Smooth muscle cell (in vitro differentiated cells): ENCODE measurements around the gene ZNF503. TPM values are rescaled to one million over a fixed set of nuclear protein-coding genes. Genes with fewer than 3 reads are reported as not detected.

Source experiments
- DNase-seq: peaks from one replicate; lab custom pipeline; 2025; ENCODE audit not compliant: unreplicated experiment; lab: John Stamatoyannopoulos, UW
- H2AFZ ChIP-seq: fragments of 200-600 bp; sonication (generic); 2 replicates; pipeline ENCODE4 v1.6.0; 2016; ENCODE audit warnings: antibody characterized with exemption, low read depth, mild to moderate bottlenecking
- H3F3A ChIP-seq: fragments of 200-600 bp; sonication (generic); 2 replicates; pipeline ENCODE4 v1.6.0; 2017; ENCODE audit warnings: antibody characterized with exemption, low read depth
- H3K27ac ChIP-seq: fragments of 200-600 bp; sonication (generic); 2 replicates; pipeline ENCODE4 v1.5.1; 2016; ENCODE audit warnings: low read depth, mild to moderate bottlenecking
- H3K27me3 ChIP-seq: fragments of 200-600 bp; sonication (generic); 2 replicates; pipeline ENCODE4 v1.6.1; 2016; ENCODE audit warnings: low read depth, mild to moderate bottlenecking
- H3K36me3 ChIP-seq: fragments of 200-600 bp; sonication (generic); 2 replicates; pipeline ENCODE4 v1.5.1; 2016; ENCODE audit warnings: low read depth
- H3K4me1 ChIP-seq: fragments of 200-600 bp; sonication (generic); 2 replicates; pipeline ENCODE4 v1.5.1; 2016; ENCODE audit warnings: low read depth
- H3K4me2 ChIP-seq: fragments of 200-600 bp; sonication (generic); 2 replicates; pipeline ENCODE4 v1.6.0; 2016; ENCODE audit warnings: mild to moderate bottlenecking
- H3K4me3 ChIP-seq: fragments of 200-600 bp; sonication (generic); 2 replicates; pipeline ENCODE4 v1.5.1; 2016; ENCODE audit warnings: mild to moderate bottlenecking
- H3K79me2 ChIP-seq: fragments of 200-600 bp; sonication (generic); 2 replicates; pipeline ENCODE4 v1.6.0; 2016; ENCODE audit warnings: low read depth, mild to moderate bottlenecking
- H3K9ac ChIP-seq: fragments of 200-600 bp; sonication (generic); 2 replicates; pipeline ENCODE4 v1.6.0; 2016; ENCODE audit warnings: low read depth
- H3K9me3 ChIP-seq: fragments of 200-600 bp; sonication (generic); replicated peaks from 2 replicates; pipeline ENCODE4 v1.5.1; 2016; ENCODE audit warnings: low read depth
- H4K20me1 ChIP-seq: fragments of 200-600 bp; sonication (generic); 2 replicates; pipeline ENCODE4 v1.6.0; 2016; ENCODE audit warnings: low read depth
- WGBS: methylation state at CpG from one replicate; pipeline ENCODE4 v1.1.7; 2016; ENCODE audit warnings: low lambda C conversion rate; 5-methylcytosine and 5-hydroxymethylcytosine counted together
- polyA plus RNA-seq: library from polyadenylated mRNA; unstranded; fragments of >200 nt; fragmentation: Nextera tagmentation; extraction: Ambion mirVana; gene quantifications from 2 replicates; pipeline ENCODE4 v1.2.1, GENCODE V29; 2016
- total RNA-seq: library from RNA; depleted of rRNA; stranded (reverse); fragments of >200 nt; gene quantifications from 2 replicates; pipeline ENCODE4 v1.2.3, GENCODE V29; 2014
- TF ChIP-seq, protein P1 (sequence below): fragments of 200-600 bp; sonication (generic); IDR thresholded peaks from 2 replicates; pipeline ENCODE4 v1.5.1; 2017; ENCODE audit warnings: borderline replicate concordance, mild to moderate bottlenecking, antibody characterized with exemption; ENCODE audit not compliant: insufficient read depth, poor library complexity, severe bottlenecking

Gene ZNF503, protein sequence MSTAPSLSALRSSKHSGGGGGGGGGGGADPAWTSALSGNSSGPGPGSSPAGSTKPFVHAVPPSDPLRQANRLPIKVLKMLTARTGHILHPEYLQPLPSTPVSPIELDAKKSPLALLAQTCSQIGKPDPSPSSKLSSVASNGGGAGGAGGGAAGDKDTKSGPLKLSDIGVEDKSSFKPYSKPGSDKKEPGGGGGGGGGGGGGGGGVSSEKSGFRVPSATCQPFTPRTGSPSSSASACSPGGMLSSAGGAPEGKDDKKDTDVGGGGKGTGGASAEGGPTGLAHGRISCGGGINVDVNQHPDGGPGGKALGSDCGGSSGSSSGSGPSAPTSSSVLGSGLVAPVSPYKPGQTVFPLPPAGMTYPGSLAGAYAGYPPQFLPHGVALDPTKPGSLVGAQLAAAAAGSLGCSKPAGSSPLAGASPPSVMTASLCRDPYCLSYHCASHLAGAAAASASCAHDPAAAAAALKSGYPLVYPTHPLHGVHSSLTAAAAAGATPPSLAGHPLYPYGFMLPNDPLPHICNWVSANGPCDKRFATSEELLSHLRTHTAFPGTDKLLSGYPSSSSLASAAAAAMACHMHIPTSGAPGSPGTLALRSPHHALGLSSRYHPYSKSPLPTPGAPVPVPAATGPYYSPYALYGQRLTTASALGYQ
- 5.2 and 11.8 TPM in 2 replicates for total RNA-seq
- 6.8 and 8.4 TPM in 2 replicates for polyA plus RNA-seq

DNA sequence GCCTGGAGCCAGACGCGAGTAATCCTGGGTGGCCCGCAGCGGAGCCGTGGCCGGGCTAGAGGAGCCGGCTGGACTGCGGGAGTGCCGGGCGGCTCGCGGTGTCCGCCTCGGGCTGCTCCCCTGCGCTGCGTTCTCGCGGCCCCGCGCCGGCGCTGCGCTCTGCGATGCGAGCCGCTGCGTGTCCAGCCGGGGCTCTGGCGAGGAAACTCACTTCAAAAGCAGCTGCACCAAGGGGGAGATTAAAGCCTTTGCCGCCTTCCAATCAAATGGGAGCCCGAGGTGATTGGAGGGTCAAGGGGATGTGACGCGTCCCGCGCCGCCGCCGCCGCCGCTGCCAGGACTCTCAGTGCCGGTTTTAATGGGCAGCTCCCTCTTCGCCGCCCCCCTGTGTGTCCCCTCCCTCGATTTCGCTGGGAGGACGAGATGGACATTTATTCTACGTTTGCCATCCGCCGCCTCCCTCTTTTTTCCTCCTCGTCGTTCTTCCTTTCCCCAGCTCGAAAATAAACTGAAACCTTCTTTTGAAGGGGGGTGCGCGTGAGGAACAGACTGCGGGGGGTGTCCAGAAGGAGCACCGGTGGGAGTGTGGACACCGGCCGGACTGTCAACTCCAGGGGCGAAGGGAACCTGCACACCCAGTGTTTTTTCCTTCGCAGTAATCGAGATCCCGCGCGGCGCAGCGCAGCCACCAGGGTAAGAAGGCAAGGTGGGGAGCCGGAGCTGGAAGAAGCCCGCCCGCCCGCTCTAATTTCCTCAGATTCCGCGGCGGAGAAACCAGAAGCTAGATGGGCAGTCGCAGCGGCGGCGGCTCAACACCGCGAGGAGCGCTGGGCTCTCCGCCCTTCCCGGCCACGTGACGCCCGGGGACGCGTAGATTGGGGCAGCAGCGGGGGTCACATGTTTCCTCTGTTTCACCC lies at the start of gene ZNF503:
Gene ZNF503 (minus strand): TSS at position 196 of the 917 bp plus-strand sequence. CDS start 345 bp downstream, outside the sequence.
- Histone ChIP-seq H3K4me2 (peak within 1 kb of the TSS; percentile 97), H3K36me3 (no peaks in the 10 kb centered on the region), H3K4me1 (peaks cover 26% of the 10 kb centered on the region), H3K27ac (peak within 1 kb of the TSS; percentile 75), H3K9ac (peak within 1 kb of the TSS; percentile 67), H3K9me3 (no peaks in the 10 kb centered on the region), H3K4me3 (peak within 1 kb of the TSS; percentile 95), H3F3A (peaks cover 7% of the 10 kb centered on the region), H4K20me1 (peaks cover 30% of the 10 kb centered on the region), H3K27me3 (no peaks in the 10 kb centered on the region), H2AFZ (peak within 1 kb of the TSS; percentile 92), H3K79me2 (peaks cover 42% of the 10 kb centered on the region)
- under 1% methylated on average over 86 of the region's 88 CpGs for WGBS
- DNase-seq: peak; percentile 89
- TF ChIP-seq, protein P1, sequence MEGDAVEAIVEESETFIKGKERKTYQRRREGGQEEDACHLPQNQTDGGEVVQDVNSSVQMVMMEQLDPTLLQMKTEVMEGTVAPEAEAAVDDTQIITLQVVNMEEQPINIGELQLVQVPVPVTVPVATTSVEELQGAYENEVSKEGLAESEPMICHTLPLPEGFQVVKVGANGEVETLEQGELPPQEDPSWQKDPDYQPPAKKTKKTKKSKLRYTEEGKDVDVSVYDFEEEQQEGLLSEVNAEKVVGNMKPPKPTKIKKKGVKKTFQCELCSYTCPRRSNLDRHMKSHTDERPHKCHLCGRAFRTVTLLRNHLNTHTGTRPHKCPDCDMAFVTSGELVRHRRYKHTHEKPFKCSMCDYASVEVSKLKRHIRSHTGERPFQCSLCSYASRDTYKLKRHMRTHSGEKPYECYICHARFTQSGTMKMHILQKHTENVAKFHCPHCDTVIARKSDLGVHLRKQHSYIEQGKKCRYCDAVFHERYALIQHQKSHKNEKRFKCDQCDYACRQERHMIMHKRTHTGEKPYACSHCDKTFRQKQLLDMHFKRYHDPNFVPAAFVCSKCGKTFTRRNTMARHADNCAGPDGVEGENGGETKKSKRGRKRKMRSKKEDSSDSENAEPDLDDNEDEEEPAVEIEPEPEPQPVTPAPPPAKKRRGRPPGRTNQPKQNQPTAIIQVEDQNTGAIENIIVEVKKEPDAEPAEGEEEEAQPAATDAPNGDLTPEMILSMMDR: no peak

DNA sequence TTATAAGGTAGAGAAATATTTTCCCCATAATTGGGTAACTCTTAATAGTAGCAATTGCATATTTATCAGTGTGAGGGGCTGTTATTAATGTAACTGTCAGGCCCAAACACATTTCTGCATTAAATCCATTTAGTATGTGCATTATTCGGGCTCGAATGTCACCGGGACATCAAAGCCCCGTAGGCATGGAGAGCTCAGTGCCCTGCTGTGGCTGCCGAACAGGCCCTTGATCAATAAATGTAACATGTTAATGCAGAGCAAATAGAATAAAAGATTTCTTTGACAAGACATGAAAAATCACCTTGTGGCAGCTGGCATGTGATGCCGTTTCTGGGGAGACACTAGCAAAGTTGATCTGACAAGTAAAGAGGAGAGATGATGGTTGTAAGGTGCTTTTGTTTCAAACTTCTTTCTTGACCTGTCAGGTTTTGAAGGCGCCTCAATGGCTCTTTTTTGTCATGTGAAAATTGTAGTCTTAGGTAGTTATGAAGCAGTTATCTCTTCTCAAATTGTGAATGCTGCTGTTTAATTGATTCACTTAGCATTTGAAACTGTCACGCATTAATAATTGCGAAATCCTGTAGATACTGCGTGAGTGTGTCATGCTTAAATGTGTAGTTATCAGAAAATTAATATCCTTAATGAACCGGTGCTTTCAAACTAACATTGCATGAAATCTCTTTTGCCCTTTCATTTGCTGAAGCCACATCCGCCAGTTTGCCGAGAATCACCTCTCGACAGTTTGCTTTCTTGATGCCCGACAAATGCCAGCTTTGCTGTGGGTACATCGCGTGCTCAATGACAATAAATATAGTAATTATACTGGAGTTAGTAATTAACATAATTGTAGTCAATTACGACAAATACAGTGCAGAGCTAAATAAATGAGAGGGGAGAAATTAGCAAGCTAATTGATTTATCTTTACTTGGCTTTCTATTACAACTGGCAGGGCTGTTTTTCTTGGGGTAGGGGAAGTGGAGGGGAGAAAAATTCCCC lies 49.4 kb upstream of the ZNF503 start:
- Histone ChIP-seq H3K27me3 (peaks cover 40% of the 10 kb centered on the region), H3K4me3 (no peak overlapping the region), H3K79me2 (no peaks in the 10 kb centered on the region), H3K9me3 (no peaks in the 10 kb centered on the region), H3K9ac (no peak overlapping the region), H3K4me2 (no peak overlapping the region), H3F3A (no peaks in the 10 kb centered on the region), H3K4me1 (peaks cover 25% of the 10 kb centered on the region), H3K27ac (no peak overlapping the region), H4K20me1 (no peaks in the 10 kb centered on the region), H3K36me3 (peaks cover 4% of the 10 kb centered on the region), H2AFZ (no peak overlapping the region)
- TF ChIP-seq, protein P1: no peak
- WGBS: 52% methylated on average over 18 of the region's 18 CpGs
- no peak for DNase-seq

DNA sequence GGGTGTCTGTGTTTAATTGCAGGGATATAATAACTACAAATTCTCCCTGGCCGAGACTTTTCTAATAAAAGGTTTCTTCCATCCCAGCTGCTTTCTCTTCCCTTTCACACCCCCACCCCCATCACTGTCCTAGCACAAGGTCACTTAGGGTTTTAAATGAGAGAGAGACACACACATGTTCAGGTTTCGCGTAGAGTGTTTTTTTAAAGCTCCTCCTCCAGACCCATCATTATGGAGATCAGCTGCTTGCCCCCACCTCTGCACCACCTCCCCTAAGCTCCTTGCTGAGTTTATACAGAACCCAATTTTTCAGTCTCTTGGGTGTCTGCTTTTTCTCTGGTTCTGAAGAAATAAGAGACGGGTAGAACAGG lies 48.5 kb upstream of the ZNF503 start:
- no peaks in the 10 kb centered on the region for H3K79me2 ChIP-seq
- peaks cover 40% of the 10 kb centered on the region for H3K27me3 ChIP-seq
- H3K36me3 ChIP-seq: peaks cover 4% of the 10 kb centered on the region
- H4K20me1 ChIP-seq: no peaks in the 10 kb centered on the region
- H3F3A ChIP-seq: no peaks in the 10 kb centered on the region
- TF ChIP-seq, protein P1: no peak
- H3K27ac ChIP-seq: no peak overlapping the region
- no peak overlapping the region for H3K9ac ChIP-seq
- no peak for DNase-seq
- H3K4me3 ChIP-seq: no peak overlapping the region
- WGBS: 43% methylated on average over 4 of the region's 4 CpGs
- no peak overlapping the region for H3K4me2 ChIP-seq
- H2AFZ ChIP-seq: no peak overlapping the region
- no peaks in the 10 kb centered on the region for H3K9me3 ChIP-seq
- H3K4me1 ChIP-seq: peaks cover 25% of the 10 kb centered on the region
